Measurements from ENCODE around the gene DENND1A.

GRCh38 chr9:123614306-123615263, 315.3 kb downstream of the DENND1A start:
- TF ChIP-seq EZH2 (IDR thresholded peaks at IDR 0.05) (no peak), POLR2AphosphoS5 (IDR thresholded peaks at IDR 0.05; ENCODE audit: borderline replicate concordance, low read depth, low read length) (no peak), FOXP2 (optimal IDR thresholded peaks at IDR 0.05; ENCODE audit: control extremely low read depth, extremely low read length, insufficient read depth) (no peak)
